WTC11 (cell line): ENCODE results near the gene UBXN11. TPM values are rescaled to one million over a fixed set of nuclear protein-coding genes. Genes with fewer than 3 reads are reported as not detected.

Experiments used
- ATAC-seq: fragments of 200-7000 bp; cut with Tn5 transposase; 2 replicates; pipeline ENCODE4 v1.10.0; 2021; ENCODE audit warnings: mild to moderate bottlenecking, moderate library complexity
- CTCF ChIA-PET: fragments of 300-600 bp; sonication (Branson Sonifier 250); formaldehyde crosslinking; loops from one replicate; lab custom pipeline; 2021; ENCODE audit warnings: antibody characterized with exemption; lab: Charles Lee
- POLR2A ChIA-PET: fragments of 350-600 bp; sonication (Branson Sonifier 250); formaldehyde crosslinking; loops from one replicate; lab custom pipeline; 2021; ENCODE audit warnings: antibody characterized with exemption; lab: Charles Lee
- DNase-seq: peaks from one replicate; pipeline ENCODE4 v3.0.0; 2021; ENCODE audit warnings: low spot score
- H3K27ac Mint-ChIP-seq: 2 replicates; pipeline ENCODE4 v1.8.0; 2021; ENCODE audit warnings: mixed read lengths
- H3K27me3 Mint-ChIP-seq: 2 replicates; pipeline ENCODE4 v1.8.0; 2021; ENCODE audit warnings: low read depth, mild to moderate bottlenecking, moderate library complexity, mixed read lengths
- H3K36me3 Mint-ChIP-seq: 2 replicates; pipeline ENCODE4 v1.8.0; 2021; ENCODE audit warnings: mixed read lengths
- H3K4me1 Mint-ChIP-seq: 2 replicates; pipeline ENCODE4 v1.8.0; 2022; ENCODE audit warnings: mixed read lengths
- H3K4me3 Mint-ChIP-seq: 2 replicates; pipeline ENCODE4 v1.8.0; 2021; ENCODE audit warnings: mild to moderate bottlenecking, moderate library complexity, mixed read lengths
- H3K9me3 Mint-ChIP-seq: 2 replicates; pipeline ENCODE4 v1.8.0; 2021; ENCODE audit warnings: mixed read lengths
- CBFB ChIP-seq: sonication (generic); formaldehyde crosslinking; IDR thresholded peaks from 2 replicates; pipeline ENCODE4 v1.8.1; 2022; ENCODE audit warnings: mild to moderate bottlenecking, low read depth, missing genetic modification reagents
- EMX1 ChIP-seq: fragments of 250-450 bp; sonication (Bioruptor Pico); IDR thresholded peaks from 2 replicates; pipeline ENCODE4 v1.8.0; 2021; ENCODE audit warnings: mild to moderate bottlenecking
- HMGA2 ChIP-seq: fragments of 250-450 bp; sonication (Bioruptor Pico); IDR thresholded peaks from 2 replicates; pipeline ENCODE4 v1.4.0; 2021; ENCODE audit warnings: mild to moderate bottlenecking, moderate library complexity
- JAZF1 ChIP-seq: fragments of 250-450 bp; sonication (Bioruptor Pico); IDR thresholded peaks from 2 replicates; pipeline ENCODE4 v1.9.0; 2021; ENCODE audit warnings: moderate library complexity, mild to moderate bottlenecking, inconsistent platforms
- NR3C1 ChIP-seq: sonication (generic); formaldehyde crosslinking; conservative IDR thresholded peaks from 2 replicates; pipeline ENCODE4 v1.8.1; 2023; ENCODE audit warnings: low read depth, mild to moderate bottlenecking, missing genetic modification reagents
- SP1 ChIP-seq: sonication (generic); formaldehyde crosslinking; conservative IDR thresholded peaks from 2 replicates; pipeline ENCODE4 v1.8.1; 2022; ENCODE audit warnings: missing genetic modification reagents
- TEAD1 ChIP-seq: sonication (generic); formaldehyde crosslinking; IDR thresholded peaks from 2 replicates; pipeline ENCODE4 v1.8.0; 2022; ENCODE audit warnings: mild to moderate bottlenecking, missing genetic modification reagents
- ZNF317 ChIP-seq: sonication (generic); formaldehyde crosslinking; IDR thresholded peaks from 2 replicates; pipeline ENCODE4 v1.8.1; 2023; ENCODE audit warnings: low read depth, mild to moderate bottlenecking, moderate library complexity, missing genetic modification reagents, borderline replicate concordance
- total RNA-seq: library from RNA; stranded (reverse); gene quantifications from 3 replicates; pipeline ENCODE4 v1.2.3, GENCODE V29; 2021
- TF ChIP-seq, protein P1 (sequence below): fragments of 200-600 bp; IDR thresholded peaks from 2 replicates; pipeline ENCODE4 v1.8.0; 2022; ENCODE audit warnings: antibody characterized with exemption
- TF ChIP-seq, protein P2 (sequence below): sonication (generic); formaldehyde crosslinking; IDR thresholded peaks from 2 replicates; pipeline ENCODE4 v1.8.1; 2022; ENCODE audit warnings: low read depth, mild to moderate bottlenecking, moderate library complexity, missing genetic modification reagents, borderline replicate concordance
- TF ChIP-seq, protein P3 (sequence below): fragments of 250-450 bp; sonication (Bioruptor Pico); IDR thresholded peaks from 2 replicates; pipeline ENCODE4 v1.9.0; 2021; ENCODE audit warnings: moderate library complexity, mild to moderate bottlenecking, inconsistent platforms, borderline replicate concordance
- TF ChIP-seq, protein P4 (sequence below): sonication (generic); formaldehyde crosslinking; IDR thresholded peaks from 2 replicates; pipeline ENCODE4 v1.8.1; 2023; ENCODE audit warnings: mild to moderate bottlenecking, missing genetic modification reagents, borderline replicate concordance
- TF ChIP-seq, protein P5 (sequence below): sonication (generic); formaldehyde crosslinking; IDR thresholded peaks from 2 replicates; pipeline ENCODE4 v1.8.0; 2023; ENCODE audit warnings: missing genetic modification reagents
- TF ChIP-seq, protein P6 (sequence below): sonication (generic); formaldehyde crosslinking; IDR thresholded peaks from 2 replicates; pipeline ENCODE4 v1.8.0; 2022; ENCODE audit warnings: mild to moderate bottlenecking, missing genetic modification reagents

Gene UBXN11
- total RNA-seq, 1 experiment from 2014 or later: 14.1 TPM

DNA sequence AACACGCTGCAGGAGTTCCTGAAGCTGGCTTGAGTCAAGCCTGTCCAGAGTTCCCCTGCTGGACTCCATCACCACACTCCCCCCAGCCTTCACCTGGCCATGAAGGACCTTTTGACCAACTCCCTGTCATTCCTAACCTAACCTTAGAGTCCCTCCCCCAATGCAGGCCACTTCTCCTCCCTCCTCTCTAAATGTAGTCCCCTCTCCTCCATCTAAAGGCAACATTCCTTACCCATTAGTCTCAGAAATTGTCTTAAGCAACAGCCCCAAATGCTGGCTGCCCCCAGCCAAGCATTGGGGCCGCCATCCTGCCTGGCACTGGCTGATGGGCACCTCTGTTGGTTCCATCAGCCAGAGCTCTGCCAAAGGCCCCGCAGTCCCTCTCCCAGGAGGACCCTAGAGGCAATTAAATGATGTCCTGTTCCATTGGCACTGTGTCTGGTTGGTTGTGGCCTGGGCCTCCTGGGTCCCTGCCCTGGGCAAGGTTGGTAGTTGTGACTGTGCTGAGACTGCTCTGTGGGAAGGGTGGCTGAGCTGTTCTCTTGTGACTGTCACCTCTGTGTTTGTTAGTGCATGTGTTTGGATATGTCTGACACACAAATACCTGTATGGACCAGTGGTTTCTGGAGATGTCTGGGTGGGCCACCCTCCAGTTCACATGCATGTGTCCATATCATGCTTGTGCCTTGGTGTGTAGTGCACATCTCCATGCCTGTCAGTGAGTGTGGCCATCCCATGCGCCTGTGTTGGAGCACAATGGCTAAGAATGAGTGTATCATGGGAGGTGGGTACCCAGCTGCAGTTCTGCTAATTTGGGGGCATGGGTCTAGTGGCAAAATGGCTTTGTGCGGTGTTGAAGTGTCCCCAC, 25.1 kb downstream of the UBXN11 start:
- H3K27ac Mint-ChIP-seq: peak overlapping the region; percentile 96
- POLR2A ChIA-PET: interaction anchor here (0.9 to 1.2 kb wide), 2 partner anchors 37 to 47 kb away, joined by 3 to 5 read pairs; partner anchors contain the start of genes CD52 and CEP85
- H3K4me3 Mint-ChIP-seq: peak overlapping the region; percentile 85
- TF ChIP-seq, protein P1, sequence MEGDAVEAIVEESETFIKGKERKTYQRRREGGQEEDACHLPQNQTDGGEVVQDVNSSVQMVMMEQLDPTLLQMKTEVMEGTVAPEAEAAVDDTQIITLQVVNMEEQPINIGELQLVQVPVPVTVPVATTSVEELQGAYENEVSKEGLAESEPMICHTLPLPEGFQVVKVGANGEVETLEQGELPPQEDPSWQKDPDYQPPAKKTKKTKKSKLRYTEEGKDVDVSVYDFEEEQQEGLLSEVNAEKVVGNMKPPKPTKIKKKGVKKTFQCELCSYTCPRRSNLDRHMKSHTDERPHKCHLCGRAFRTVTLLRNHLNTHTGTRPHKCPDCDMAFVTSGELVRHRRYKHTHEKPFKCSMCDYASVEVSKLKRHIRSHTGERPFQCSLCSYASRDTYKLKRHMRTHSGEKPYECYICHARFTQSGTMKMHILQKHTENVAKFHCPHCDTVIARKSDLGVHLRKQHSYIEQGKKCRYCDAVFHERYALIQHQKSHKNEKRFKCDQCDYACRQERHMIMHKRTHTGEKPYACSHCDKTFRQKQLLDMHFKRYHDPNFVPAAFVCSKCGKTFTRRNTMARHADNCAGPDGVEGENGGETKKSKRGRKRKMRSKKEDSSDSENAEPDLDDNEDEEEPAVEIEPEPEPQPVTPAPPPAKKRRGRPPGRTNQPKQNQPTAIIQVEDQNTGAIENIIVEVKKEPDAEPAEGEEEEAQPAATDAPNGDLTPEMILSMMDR: no peak
- TF ChIP-seq HMGA2 (CRISPR knock-in tag) (no peak), JAZF1 (CRISPR knock-in tag) (no peak), SP1 (no peak), CBFB (CRISPR knock-in tag) (no peak), ZNF317 (no peak), EMX1 (CRISPR knock-in tag) (no peak), NR3C1 (CRISPR knock-in tag) (no peak), TEAD1 (no peak)
- TF ChIP-seq, protein P2, sequence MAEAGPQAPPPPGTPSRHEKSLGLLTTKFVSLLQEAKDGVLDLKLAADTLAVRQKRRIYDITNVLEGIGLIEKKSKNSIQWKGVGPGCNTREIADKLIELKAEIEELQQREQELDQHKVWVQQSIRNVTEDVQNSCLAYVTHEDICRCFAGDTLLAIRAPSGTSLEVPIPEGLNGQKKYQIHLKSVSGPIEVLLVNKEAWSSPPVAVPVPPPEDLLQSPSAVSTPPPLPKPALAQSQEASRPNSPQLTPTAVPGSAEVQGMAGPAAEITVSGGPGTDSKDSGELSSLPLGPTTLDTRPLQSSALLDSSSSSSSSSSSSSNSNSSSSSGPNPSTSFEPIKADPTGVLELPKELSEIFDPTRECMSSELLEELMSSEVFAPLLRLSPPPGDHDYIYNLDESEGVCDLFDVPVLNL: no peak
- TF ChIP-seq, protein P3, sequence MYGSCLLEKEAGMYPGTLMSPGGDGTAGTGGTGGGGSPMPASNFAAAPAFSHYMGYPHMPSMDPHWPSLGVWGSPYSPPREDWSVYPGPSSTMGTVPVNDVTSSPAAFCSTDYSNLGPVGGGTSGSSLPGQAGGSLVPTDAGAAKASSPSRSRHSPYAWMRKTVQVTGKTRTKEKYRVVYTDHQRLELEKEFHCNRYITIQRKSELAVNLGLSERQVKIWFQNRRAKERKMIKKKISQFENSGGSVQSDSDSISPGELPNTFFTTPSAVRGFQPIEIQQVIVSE (CRISPR knock-in tag): no peak
- TF ChIP-seq, protein P4, sequence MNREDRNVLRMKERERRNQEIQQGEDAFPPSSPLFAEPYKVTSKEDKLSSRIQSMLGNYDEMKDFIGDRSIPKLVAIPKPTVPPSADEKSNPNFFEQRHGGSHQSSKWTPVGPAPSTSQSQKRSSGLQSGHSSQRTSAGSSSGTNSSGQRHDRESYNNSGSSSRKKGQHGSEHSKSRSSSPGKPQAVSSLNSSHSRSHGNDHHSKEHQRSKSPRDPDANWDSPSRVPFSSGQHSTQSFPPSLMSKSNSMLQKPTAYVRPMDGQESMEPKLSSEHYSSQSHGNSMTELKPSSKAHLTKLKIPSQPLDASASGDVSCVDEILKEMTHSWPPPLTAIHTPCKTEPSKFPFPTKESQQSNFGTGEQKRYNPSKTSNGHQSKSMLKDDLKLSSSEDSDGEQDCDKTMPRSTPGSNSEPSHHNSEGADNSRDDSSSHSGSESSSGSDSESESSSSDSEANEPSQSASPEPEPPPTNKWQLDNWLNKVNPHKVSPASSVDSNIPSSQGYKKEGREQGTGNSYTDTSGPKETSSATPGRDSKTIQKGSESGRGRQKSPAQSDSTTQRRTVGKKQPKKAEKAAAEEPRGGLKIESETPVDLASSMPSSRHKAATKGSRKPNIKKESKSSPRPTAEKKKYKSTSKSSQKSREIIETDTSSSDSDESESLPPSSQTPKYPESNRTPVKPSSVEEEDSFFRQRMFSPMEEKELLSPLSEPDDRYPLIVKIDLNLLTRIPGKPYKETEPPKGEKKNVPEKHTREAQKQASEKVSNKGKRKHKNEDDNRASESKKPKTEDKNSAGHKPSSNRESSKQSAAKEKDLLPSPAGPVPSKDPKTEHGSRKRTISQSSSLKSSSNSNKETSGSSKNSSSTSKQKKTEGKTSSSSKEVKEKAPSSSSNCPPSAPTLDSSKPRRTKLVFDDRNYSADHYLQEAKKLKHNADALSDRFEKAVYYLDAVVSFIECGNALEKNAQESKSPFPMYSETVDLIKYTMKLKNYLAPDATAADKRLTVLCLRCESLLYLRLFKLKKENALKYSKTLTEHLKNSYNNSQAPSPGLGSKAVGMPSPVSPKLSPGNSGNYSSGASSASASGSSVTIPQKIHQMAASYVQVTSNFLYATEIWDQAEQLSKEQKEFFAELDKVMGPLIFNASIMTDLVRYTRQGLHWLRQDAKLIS (CRISPR knock-in tag): no peak
- TF ChIP-seq, protein P5, sequence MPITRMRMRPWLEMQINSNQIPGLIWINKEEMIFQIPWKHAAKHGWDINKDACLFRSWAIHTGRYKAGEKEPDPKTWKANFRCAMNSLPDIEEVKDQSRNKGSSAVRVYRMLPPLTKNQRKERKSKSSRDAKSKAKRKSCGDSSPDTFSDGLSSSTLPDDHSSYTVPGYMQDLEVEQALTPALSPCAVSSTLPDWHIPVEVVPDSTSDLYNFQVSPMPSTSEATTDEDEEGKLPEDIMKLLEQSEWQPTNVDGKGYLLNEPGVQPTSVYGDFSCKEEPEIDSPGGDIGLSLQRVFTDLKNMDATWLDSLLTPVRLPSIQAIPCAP: no peak
- TF ChIP-seq, protein P6, sequence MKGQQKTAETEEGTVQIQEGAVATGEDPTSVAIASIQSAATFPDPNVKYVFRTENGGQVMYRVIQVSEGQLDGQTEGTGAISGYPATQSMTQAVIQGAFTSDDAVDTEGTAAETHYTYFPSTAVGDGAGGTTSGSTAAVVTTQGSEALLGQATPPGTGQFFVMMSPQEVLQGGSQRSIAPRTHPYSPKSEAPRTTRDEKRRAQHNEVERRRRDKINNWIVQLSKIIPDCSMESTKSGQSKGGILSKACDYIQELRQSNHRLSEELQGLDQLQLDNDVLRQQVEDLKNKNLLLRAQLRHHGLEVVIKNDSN (CRISPR knock-in tag): no peak
- H3K9me3 Mint-ChIP-seq: no peaks in the 10 kb centered on the region
- H3K27me3 Mint-ChIP-seq: no peaks in the 10 kb centered on the region
- ATAC-seq (no peak), DNase-seq (no peak)
- H3K4me1 Mint-ChIP-seq: peaks cover 45% of the 10 kb centered on the region
- CTCF ChIA-PET: interaction anchor here (0.6 to 11.1 kb wide), 18 partner anchors 9 to 717 kb away, joined by 3 to 306 read pairs (median 4); partner anchors contain the start of genes CATSPER4, CD52, CEP85 and CNKSR1
- peaks cover 24% of the 10 kb centered on the region for H3K36me3 Mint-ChIP-seq
